ENCODE data around the gene CAPN6.
A peak's percentile ranks its signal among the peaks of the same experiment; 100 is the strongest.

CAPN6 gene

GRCh38 chrX:111270339-111270738, at the start of gene CAPN6:
TSS of gene CAPN6 (minus strand) at chrX:111270483. CDS start at chrX:111263936, 6,547 bp downstream.
- DNase-seq (ENCODE audit: low read depth): peak; percentile 9

- DNase-seq (ENCODE audit: low read depth): no peak
These were observed 49.2 kb upstream of the CAPN6 start for GRCh38 chrX:111319451-111319850.

- no peak for DNase-seq (ENCODE audit: low read depth)
These were observed 48.6 kb upstream of the CAPN6 start for GRCh38 chrX:111318901-111319300.

- DNase-seq (ENCODE audit: low read depth): no peak
These were observed 38.8 kb upstream of the CAPN6 start for GRCh38 chrX:111309083-111309482.

GRCh38 chrX:111308039-111308438, 37.8 kb upstream of the CAPN6 start:
- no peak for DNase-seq (ENCODE audit: low read depth)

GRCh38 chrX:111302284-111302683, 32.0 kb upstream of the CAPN6 start:
- DNase-seq (ENCODE audit: low read depth): no peak

GRCh38 chrX:111288841-111289240, 18.6 kb upstream of the CAPN6 start:
- no peak for DNase-seq (ENCODE audit: low read depth)

GRCh38 chrX:111284631-111285293, 14.5 kb upstream of the CAPN6 start:
- DNase-seq (ENCODE audit: low read depth): no peak

GRCh38 chrX:111283446-111283845, 13.2 kb upstream of the CAPN6 start:
- no peak for DNase-seq (ENCODE audit: low read depth)

- DNase-seq (ENCODE audit: low read depth): no peak
These were observed 12.7 kb upstream of the CAPN6 start for GRCh38 chrX:111282991-111283390.

- no peak for DNase-seq (ENCODE audit: low read depth)
These were observed 11.9 kb upstream of the CAPN6 start for GRCh38 chrX:111282139-111282538.

GRCh38 chrX:111268506-111268905, 1.8 kb downstream of the CAPN6 start:
- DNase-seq (ENCODE audit: low read depth): no peak

GRCh38 chrX:111265486-111265885, 4.8 kb downstream of the CAPN6 start:
- no peak for DNase-seq (ENCODE audit: low read depth)

GRCh38 chrX:111264385-111264784, 5.9 kb downstream of the CAPN6 start:
- no peak for DNase-seq (ENCODE audit: low read depth)

- DNase-seq (ENCODE audit: low read depth): no peak
These were observed 8.2 kb downstream of the CAPN6 start for GRCh38 chrX:111262086-111262485.

GRCh38 chrX:111260451-111260850, 9.8 kb downstream of the CAPN6 start:
- DNase-seq (ENCODE audit: low read depth): no peak

- no peak for DNase-seq (ENCODE audit: low read depth)
These were observed 10.7 kb downstream of the CAPN6 start for GRCh38 chrX:111259559-111259958.

- DNase-seq (ENCODE audit: low read depth): no peak
These were observed 12.6 kb downstream of the CAPN6 start for GRCh38 chrX:111257733-111258132.

GRCh38 chrX:111254896-111255693, 15.2 kb downstream of the CAPN6 start:
- no peak for DNase-seq (ENCODE audit: low read depth)

- no peak for DNase-seq (ENCODE audit: low read depth)
These were observed 26.0 kb downstream of the CAPN6 start for GRCh38 chrX:111244235-111244750.

- no peak for DNase-seq (ENCODE audit: low read depth)
These were observed 53.9 kb downstream of the CAPN6 start for GRCh38 chrX:111216293-111216801.

GRCh38 chrX:111207851-111208250, 62.4 kb downstream of the CAPN6 start:
- no peak for DNase-seq (ENCODE audit: low read depth)

GRCh38 chrX:111200327-111200726, 70.0 kb downstream of the CAPN6 start:
- no peak for DNase-seq (ENCODE audit: low read depth)
